ENCODE data around the gene MAMSTR.

DNA sequence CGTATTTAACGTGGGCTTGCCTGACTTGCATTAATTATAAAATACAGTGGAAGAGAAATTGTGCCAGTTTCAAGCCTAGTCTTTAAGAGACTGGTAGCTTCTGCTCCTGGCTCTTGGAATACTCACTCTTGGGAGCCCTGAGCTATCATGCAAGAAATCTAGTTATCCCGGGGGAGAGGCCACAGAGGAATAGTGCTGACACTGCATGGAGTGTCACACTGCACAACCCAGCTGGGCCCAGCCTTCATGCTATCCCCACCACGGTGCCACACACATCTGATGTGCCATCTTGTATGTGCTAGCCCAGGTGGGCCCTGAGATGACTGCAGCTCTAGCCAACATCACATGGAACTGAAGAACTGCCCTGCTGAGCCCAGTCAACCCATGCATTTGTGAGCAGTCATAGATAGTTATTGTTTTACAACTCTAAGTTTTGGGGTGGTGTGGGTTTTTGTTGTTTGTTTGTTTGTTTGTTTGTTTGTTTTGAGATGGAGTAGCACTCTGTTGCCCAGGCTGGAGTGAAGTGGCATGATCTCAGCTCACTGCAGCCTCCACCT, 8.3 kb downstream of the MAMSTR start:
- TF ChIP-seq POLR2A (IDR thresholded peaks at IDR 0.05; ENCODE audit: low read length): no peak
- TF ChIP-seq GATA1 (IDR thresholded peaks at IDR 0.05; ENCODE audit: low read depth, low read length): no peak

Measured in erythroblast (primary cell).